B cell (primary cell): ENCODE results near the gene RPL19. TPM values are rescaled to one million over a fixed set of nuclear protein-coding genes. Genes with fewer than 3 reads are reported as not detected.

Experiments used
- ATAC-seq: fragments of 200-7000 bp; cut with Tn5 transposase; one replicate; pipeline ENCODE4 v1.10.0; 2021; ENCODE audit warnings: low read depth, mild to moderate bottlenecking, moderate number of reproducible peaks, moderate library complexity
- CTCF ChIA-PET: fragments of 350-600 bp; sonication (Branson Sonifier 250); formaldehyde crosslinking; loops from one replicate; lab custom pipeline; 2021; ENCODE audit warnings: antibody characterized with exemption, inconsistent platforms; lab: Charles Lee
- POLR2A ChIA-PET: fragments of 350-600 bp; sonication (Branson Sonifier 250); formaldehyde crosslinking; loops from one replicate; lab custom pipeline; 2021; ENCODE audit warnings: antibody characterized with exemption; lab: Charles Lee
- DNase-seq: peaks from one replicate; pipeline ENCODE4 v3.0.0; 2013
- H2AFZ ChIP-seq: 2 replicates; pipeline ENCODE4 v1.6.1; 2012; ENCODE audit warnings: mild to moderate bottlenecking, low read depth, low read length; ENCODE audit not compliant: insufficient read depth, poor library complexity, severe bottlenecking
- H3K27ac ChIP-seq, 2 donors: 1 replicate in 1 of 2; 2 replicates in 1 of 2; pipeline ENCODE4 v1.5.1; 2012 to 2013; ENCODE audit warnings: low read length in 2 of 2, mild to moderate bottlenecking in 2 of 2, moderate library complexity in 1 of 2
- H3K27me3 ChIP-seq, 4 experiments: fragments of 200-600 bp in 1 of 4; sonication (generic) in 1 of 4; replicated peaks in 1 of 4; 1 replicate in 2 of 4; 2 replicates in 2 of 4; pipeline versions ENCODE4 v1.6.1 to v1.7.0; 2013 to 2016; ENCODE audit warnings: low read length in 3 of 4, mild to moderate bottlenecking in 2 of 4, mixed read lengths in 1 of 4, moderate library complexity in 1 of 4; ENCODE audit not compliant: insufficient read depth in 4 of 4, control insufficient read depth in 3 of 4; ENCODE audit errors: control extremely low read depth in 1 of 4
- H3K36me3 ChIP-seq, 2 experiments: replicated peaks in 1 of 2; 1 replicate in 1 of 2; 2 replicates in 1 of 2; pipeline versions ENCODE4 v1.6.1 to v1.7.1; 2013; ENCODE audit warnings: low read length in 1 of 2; ENCODE audit not compliant: insufficient read depth in 2 of 2, control insufficient read depth in 1 of 2; ENCODE audit errors: control extremely low read depth in 1 of 2, extremely low read depth in 1 of 2
- H3K4me1 ChIP-seq, 2 donors: fragments of 200-600 bp in 1 of 2; sonication (generic) in 1 of 2; 1 replicate in 1 of 2; 2 replicates in 1 of 2; pipeline versions ENCODE4 v1.5.1 to v1.6.1; 2013 to 2017; ENCODE audit warnings: low read length in 2 of 2; ENCODE audit not compliant: control insufficient read depth in 2 of 2, insufficient read depth in 2 of 2
- H3K4me2 ChIP-seq: replicated peaks from 2 replicates; pipeline ENCODE3; 2012; ENCODE audit warnings: mild to moderate bottlenecking, low read depth, low read length; ENCODE audit not compliant: poor library complexity, severe bottlenecking
- H3K4me3 ChIP-seq, 5 experiments: fragments of 200-600 bp in 1 of 5; sonication (generic) in 1 of 5; 1 replicate in 3 of 5; 2 replicates in 2 of 5; pipeline versions ENCODE4 v1.5.1 to v1.7.0; 2011 to 2016; ENCODE audit warnings: low read length in 4 of 5, mild to moderate bottlenecking in 4 of 5, low read depth in 2 of 5, control low read depth in 1 of 5, moderate library complexity in 1 of 5; ENCODE audit not compliant: insufficient read depth in 1 of 5; ENCODE audit errors: control extremely low read depth in 1 of 5, extremely low read depth in 1 of 5
- H3K79me2 ChIP-seq: fragments of 200-600 bp; sonication (generic); one replicate; pipeline ENCODE4 v1.6.0; 2016; ENCODE audit warnings: low read length; ENCODE audit not compliant: control insufficient read depth, insufficient read depth
- H3K9ac ChIP-seq: fragments of 200-600 bp; sonication (generic); 2 replicates; pipeline ENCODE4 v1.6.1; 2017; ENCODE audit warnings: mild to moderate bottlenecking, low read length, moderate library complexity
- H3K9me3 ChIP-seq, 3 donors: one replicate each; pipeline versions ENCODE4 v1.6.1 to v1.7.1; 2013; ENCODE audit warnings: low read length in 2 of 3; ENCODE audit not compliant: control insufficient read depth in 2 of 3, insufficient read depth in 1 of 3; ENCODE audit errors: control extremely low read depth in 1 of 3
- H4K20me1 ChIP-seq: 2 replicates; pipeline ENCODE4 v1.6.0; 2012; ENCODE audit warnings: mild to moderate bottlenecking, low read length; ENCODE audit not compliant: insufficient read depth, control insufficient read depth, poor library complexity, severe bottlenecking
- H3K27ac Mint-ChIP-seq: one replicate; pipeline ENCODE4 v1.8.0; 2021; ENCODE audit warnings: mixed read lengths
- H3K27me3 Mint-ChIP-seq: one replicate; pipeline ENCODE4 v1.8.0; 2021; ENCODE audit warnings: mixed read lengths
- H3K4me1 Mint-ChIP-seq: one replicate; pipeline ENCODE4 v1.8.0; 2021; ENCODE audit warnings: mixed read lengths
- H3K4me3 Mint-ChIP-seq: one replicate; pipeline ENCODE4 v1.8.0; 2021; ENCODE audit warnings: mixed read lengths
- H3K9me3 Mint-ChIP-seq: one replicate; pipeline ENCODE4 v1.8.0; 2022; ENCODE audit warnings: mixed read lengths; ENCODE audit not compliant: insufficient read depth
- CTCF ChIP-seq: fragments of 200-600 bp; IDR thresholded peaks from one replicate; pipeline ENCODE4 v1.8.0; 2022; ENCODE audit warnings: antibody characterized with exemption, mild to moderate bottlenecking
- EZH2 ChIP-seq: IDR thresholded peaks from 2 replicates; pipeline ENCODE4 v1.6.1; 2012; ENCODE audit warnings: borderline replicate concordance, low read depth, mild to moderate bottlenecking, moderate library complexity, low read length; ENCODE audit not compliant: insufficient read depth, poor library complexity, severe bottlenecking
- WGBS: methylation state at CpG from one replicate; pipeline ENCODE4 v1.1.5; 2013; ENCODE audit warnings: missing lambda C conversion rate; ENCODE audit not compliant: insufficient coverage; 5-methylcytosine and 5-hydroxymethylcytosine counted together
- intact Hi-C: fragments of 100-400 bp; cut with micrococcal nuclease; formaldehyde crosslinking; loops from one replicate; pipeline ENCODE4 v1.10.0; 2022
- polyA plus RNA-seq: library from polyadenylated mRNA; depleted of rRNA; stranded (reverse); fragments of >200 nt; gene quantifications from 2 replicates; pipeline ENCODE4 v1.2.3, GENCODE V29; 2012
- total RNA-seq, 2 donors: library from RNA; stranded (reverse); fragments of 120-200 nt in 1 of 2; gene quantifications; 1 replicate in 1 of 2; 2 replicates in 1 of 2; pipeline versions ENCODE4 v1.2.3 to v1.2.4, GENCODE V29; 2013 to 2022

The RPL19 gene
- total and polyA plus RNA-seq, 2 donors (not counting 1 experiment from before 2014, with no cell fraction given): 3,041 to 3,233 TPM

DNA sequence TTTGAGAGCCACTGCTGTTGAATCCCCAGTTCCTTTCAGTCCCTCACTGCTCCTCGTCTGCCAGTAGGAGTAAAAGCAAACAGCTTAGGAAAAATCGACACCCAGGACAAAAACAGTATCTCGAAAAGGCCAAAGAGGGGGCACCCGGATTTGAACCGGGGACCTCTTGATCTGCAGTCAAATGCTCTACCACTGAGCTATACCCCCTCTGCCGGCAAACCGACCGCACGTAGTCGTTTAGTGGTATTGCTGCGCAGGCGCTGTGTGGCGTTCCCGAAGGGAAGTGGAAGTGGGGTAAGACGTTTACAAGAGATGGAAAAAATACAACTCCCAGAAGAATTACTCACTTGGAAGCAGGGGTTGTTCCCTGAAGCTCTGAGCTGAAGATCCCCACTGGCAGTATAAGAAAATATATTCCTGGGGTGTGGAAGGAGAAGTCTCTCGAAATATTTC is 46.5 kb upstream of the RPL19 start:
- Histone ChIP-seq H3K36me3 (no peaks in the 10 kb centered on the region), H3K4me1 (peaks cover 25 to 34% of the 10 kb centered on the region in 2 donors)
- CTCF ChIA-PET: interaction anchor here (0.6 to 7.8 kb wide), 46 partner anchors 9 to 710 kb away, joined by 3 to 259 read pairs (median 5); partner anchors contain the start of genes ARL5C, FBXO47, LASP1 and MLLT6

More for the DNA sequence above, 46.5 kb upstream of the RPL19 start:
- ATAC-seq: peak; percentile 59
- TF ChIP-seq CTCF (no peak), EZH2 (no peak)
- H3K4me3 ChIP-seq: peak overlapping the region; percentile 62 to 93 (median 82)
- POLR2A ChIA-PET: interaction anchor here (0.5 to 2.3 kb wide), 14 partner anchors 11 to 423 kb away, joined by 3 to 15 read pairs (median 5); partner anchors contain the start of genes LASP1, PIP4K2B and RPL19
- 0% methylated on average over 2 of the region's 16 CpGs for WGBS
- H3K9me3 ChIP-seq: no peaks in the 10 kb centered on the region
- intact Hi-C loops: loop anchor here (1.0 to 5.0 kb wide), 14 partner anchors 11 to 801 kb away; partner anchors contain the start of genes CACNB1, FBXO47, RPL23 and SOCS7
- Mint-ChIP-seq H3K27ac (peak overlapping the region; percentile 99), H3K4me1 (peaks cover 30% of the 10 kb centered on the region), H3K4me3 (peak overlapping the region; percentile 94), H3K9me3 (no peaks in the 10 kb centered on the region), H3K27me3 (peaks cover 30% of the 10 kb centered on the region)
- DNase-seq: peak; percentile 94
- H3K79me2 ChIP-seq: no peaks in the 10 kb centered on the region
- peak overlapping the region; percentile 53 to 62 for H3K27ac ChIP-seq
- H3K9ac ChIP-seq: peak overlapping the region; percentile 86
- H3K4me2 ChIP-seq: peak overlapping the region; percentile 93
- H3K27me3 ChIP-seq: peaks cover 0 to 34% (median 17%) of the 10 kb centered on the region in 4 experiments
- no peaks in the 10 kb centered on the region for H4K20me1 ChIP-seq
- peak overlapping the region; percentile 82 for H2AFZ ChIP-seq
